Amniotic epithelial cell (primary cell): Measurements from ENCODE around the gene PPFIBP2.

Source experiments
- DNase-seq: peaks from one replicate; pipeline ENCODE4 v3.0.0-alpha.2; 2010; ENCODE audit warnings: low read depth

PPFIBP2 gene

GRCh38 chr11:7578276-7578955 is 64.6 kb downstream of the PPFIBP2 start:
- DNase-seq = no peak

- DNase-seq = no peak
Observed at GRCh38 chr11:7579361-7579791, 65.6 kb downstream of the PPFIBP2 start.

- DNase-seq = no peak
Observed at GRCh38 chr11:7581021-7581590, 67.3 kb downstream of the PPFIBP2 start.

- DNase-seq = no peak
Observed at GRCh38 chr11:7582338-7582985, 68.7 kb downstream of the PPFIBP2 start.

GRCh38 chr11:7583248-7583647 is 69.4 kb downstream of the PPFIBP2 start:
- no peak for DNase-seq

- DNase-seq = no peak
Observed at GRCh38 chr11:7584910-7585309, 71.1 kb downstream of the PPFIBP2 start.

- no peak for DNase-seq
Observed at GRCh38 chr11:7585816-7586215, 72.0 kb downstream of the PPFIBP2 start.

- no peak for DNase-seq
Observed at GRCh38 chr11:7586376-7586775, 72.6 kb downstream of the PPFIBP2 start.

- DNase-seq = no peak
Observed at GRCh38 chr11:7587712-7588111, 73.9 kb downstream of the PPFIBP2 start.

- DNase-seq = no peak
Observed at GRCh38 chr11:7589861-7590260, 76.1 kb downstream of the PPFIBP2 start.

- DNase-seq = no peak
Observed at GRCh38 chr11:7590529-7590928, 76.7 kb downstream of the PPFIBP2 start.

GRCh38 chr11:7591107-7591894 is 77.5 kb downstream of the PPFIBP2 start:
- DNase-seq = no peak

GRCh38 chr11:7591987-7592386 is 78.2 kb downstream of the PPFIBP2 start:
- no peak for DNase-seq

GRCh38 chr11:7592711-7593110 is 78.9 kb downstream of the PPFIBP2 start:
- DNase-seq = peak; percentile 93

GRCh38 chr11:7593481-7593880 is 79.7 kb downstream of the PPFIBP2 start:
- no peak for DNase-seq

GRCh38 chr11:7595016-7595866 is 81.4 kb downstream of the PPFIBP2 start:
- peak; percentile 53 for DNase-seq

- DNase-seq = no peak
Observed at GRCh38 chr11:7595951-7596350, 82.2 kb downstream of the PPFIBP2 start.

- no peak for DNase-seq
Observed at GRCh38 chr11:7596975-7597391, 83.2 kb downstream of the PPFIBP2 start.

GRCh38 chr11:7597620-7598019 is 83.8 kb downstream of the PPFIBP2 start:
- no peak for DNase-seq

- no peak for DNase-seq
Observed at GRCh38 chr11:7599209-7599608, 85.4 kb downstream of the PPFIBP2 start.

GRCh38 chr11:7600205-7600775 is 86.5 kb downstream of the PPFIBP2 start:
- peak; percentile 98 for DNase-seq
